ENCODE results near the gene HSPA4.

GRCh38 chr5:133075572-133076536 lies 24.0 kb downstream of the HSPA4 start:
- TF ChIP-seq EZH2 (IDR thresholded peaks at IDR 0.05; ENCODE audit: borderline replicate concordance, low read depth, low read length, severe bottlenecking) (no peak), CTCF (IDR thresholded peaks at IDR 0.05; ENCODE audit: borderline replicate concordance, extremely low read depth, low read length, poor library complexity, severe bottlenecking) (no peak)
